Measurements from ENCODE around the gene PRKD3.

The PRKD3 gene

DNA sequence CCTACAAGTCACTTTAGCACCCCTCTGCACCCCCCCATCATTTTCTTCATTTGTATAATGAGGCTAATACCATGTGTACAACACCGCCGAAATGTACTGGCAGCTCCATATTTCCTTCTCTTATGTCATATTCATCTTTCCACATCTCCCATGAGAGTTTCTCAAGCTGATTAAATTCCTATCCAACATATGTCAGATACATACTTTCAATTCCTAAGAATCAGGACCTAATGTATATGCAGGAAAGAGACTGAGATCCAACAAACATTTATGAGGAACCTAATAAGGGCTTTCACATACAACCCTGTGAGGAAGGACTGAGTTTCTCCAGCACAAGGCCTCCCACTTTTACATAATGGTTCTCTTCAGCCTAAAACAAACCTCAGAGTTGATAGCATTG, 41.9 kb downstream of the PRKD3 start:
- Histone ChIP-seq H3K27ac (ENCODE audit: low read depth, low read length) (no peak overlapping the region), H3K9ac (ENCODE audit: low read length) (no peak overlapping the region), H3K27me3 (ENCODE audit: control insufficient read depth in 1 of 2, insufficient read depth in 2 of 2, low read length in 2 of 2) (no peaks in the 10 kb centered on the region), H3K36me3 (ENCODE audit: insufficient read depth, low read length) (peaks cover 27% of the 10 kb centered on the region), H3K9me3 (ENCODE audit: low read length) (no peaks in the 10 kb centered on the region), H3K4me3 (ENCODE audit: low read depth in 1 of 2, low read length in 2 of 2) (no peak overlapping the region), H3K4me1 (ENCODE audit: insufficient read depth, low read length) (no peaks in the 10 kb centered on the region)

DNA sequence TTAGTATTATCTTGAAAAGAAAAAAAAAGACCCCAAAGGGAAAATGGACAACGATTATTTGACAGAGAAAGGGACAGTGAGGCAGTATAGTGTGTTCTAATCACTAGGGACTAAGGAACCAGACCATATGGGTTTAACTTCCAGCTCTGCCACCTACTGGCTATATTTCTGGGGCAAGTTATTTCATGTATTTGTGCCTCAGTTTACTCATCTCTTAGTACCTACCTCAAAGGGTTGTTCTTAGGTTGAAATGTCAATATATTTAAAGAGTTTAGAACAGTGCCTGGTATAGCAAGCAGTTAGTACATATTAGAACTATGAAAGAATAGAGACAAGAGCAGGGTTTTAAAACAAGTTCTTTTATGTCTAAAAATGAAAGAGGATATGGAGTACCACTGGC, 42.7 kb downstream of the PRKD3 start:
- Histone ChIP-seq H3K36me3 (ENCODE audit: insufficient read depth, low read length) (peaks cover 27% of the 10 kb centered on the region), H3K4me3 (ENCODE audit: low read depth in 1 of 2, low read length in 2 of 2) (no peak overlapping the region), H3K4me1 (ENCODE audit: insufficient read depth, low read length) (no peaks in the 10 kb centered on the region), H3K9me3 (ENCODE audit: low read length) (no peaks in the 10 kb centered on the region), H3K9ac (ENCODE audit: low read length) (no peak overlapping the region), H3K27ac (ENCODE audit: low read depth, low read length) (no peak overlapping the region), H3K27me3 (ENCODE audit: control insufficient read depth in 1 of 2, insufficient read depth in 2 of 2, low read length in 2 of 2) (no peaks in the 10 kb centered on the region)

DNA sequence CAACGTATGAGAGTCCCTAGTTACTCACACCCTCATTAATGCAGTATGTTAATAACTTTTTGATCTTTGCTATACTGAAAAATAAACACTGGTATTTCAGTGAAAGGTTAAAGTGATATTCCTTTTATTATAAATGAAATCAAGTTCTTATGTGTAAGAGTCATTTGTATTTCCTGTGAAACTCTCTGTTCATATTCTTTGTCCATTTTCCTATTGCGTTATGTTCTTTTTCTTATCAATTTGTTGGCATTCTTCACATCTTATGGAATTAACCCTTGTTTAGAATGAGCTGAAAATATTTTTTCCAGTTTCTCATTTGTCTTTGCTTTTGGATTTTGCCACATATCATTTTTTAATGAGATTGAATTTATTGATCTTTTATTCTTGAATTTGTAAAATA, 48.3 kb downstream of the PRKD3 start:
- Histone ChIP-seq H3K9me3 (ENCODE audit: low read length) (no peaks in the 10 kb centered on the region), H3K36me3 (ENCODE audit: insufficient read depth, low read length) (peaks cover 21% of the 10 kb centered on the region), H3K9ac (ENCODE audit: low read length) (no peak overlapping the region), H3K27me3 (ENCODE audit: control insufficient read depth in 1 of 2, insufficient read depth in 2 of 2, low read length in 2 of 2) (no peaks in the 10 kb centered on the region), H3K4me1 (ENCODE audit: insufficient read depth, low read length) (peaks cover 23% of the 10 kb centered on the region), H3K4me3 (ENCODE audit: low read depth in 1 of 2, low read length in 2 of 2) (no peak overlapping the region), H3K27ac (ENCODE audit: low read depth, low read length) (no peak overlapping the region)
